ENCODE data around the gene CTNND2. TPM values are rescaled to one million over a fixed set of nuclear protein-coding genes. Genes with fewer than 3 reads are reported as not detected.

Gene CTNND2
- total RNA-seq, 1 experiment from 2014 or later = not detected

- Histone ChIP-seq H3K27ac (no peak overlapping the region), H3K4me3 (no peak overlapping the region), H3K9me3 (replicated peaks) (no peaks in the 10 kb centered on the region), H3K36me3 (no peaks in the 10 kb centered on the region), H3K27me3 (replicated peaks) (no peaks in the 10 kb centered on the region; the same call in 1 of the 2 replicates), H3K4me1 (replicated peaks) (no peaks in the 10 kb centered on the region)
- no peak for DNase-seq (ENCODE audit: low read depth in 1 of 2, low spot score in 2 of 2)
These were observed 111.6 kb downstream of the CTNND2 start for GRCh38 chr5:11792621-11793020.

DNA sequence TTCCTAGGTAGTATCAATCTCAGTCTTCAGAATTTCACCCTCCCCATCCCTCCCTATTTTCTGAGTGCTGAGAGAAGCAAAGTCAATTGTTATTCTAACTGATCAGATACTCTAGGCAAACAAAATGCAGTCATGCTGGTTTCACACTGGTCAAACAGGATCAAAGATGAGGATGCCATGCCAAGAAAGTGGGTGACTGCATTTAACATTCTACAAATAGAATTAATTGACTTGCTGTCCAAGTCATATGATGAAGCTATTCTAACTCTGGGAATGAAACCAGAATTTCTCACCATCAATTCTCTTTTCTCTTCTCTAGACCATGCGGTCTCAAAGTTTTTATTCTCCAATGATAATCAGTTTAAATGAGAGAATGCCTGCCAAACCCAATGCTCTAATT is 112.5 kb downstream of the CTNND2 start:
- Histone ChIP-seq H3K9me3 (replicated peaks) (no peaks in the 10 kb centered on the region), H3K27ac (no peak overlapping the region), H3K27me3 (replicated peaks) (no peaks in the 10 kb centered on the region; the same call in 1 of the 2 replicates), H3K36me3 (no peaks in the 10 kb centered on the region), H3K4me1 (replicated peaks) (no peaks in the 10 kb centered on the region), H3K4me3 (no peak overlapping the region)
- DNase-seq (ENCODE audit: low read depth in 1 of 2, low spot score in 2 of 2) = no peak

GRCh38 chr5:11790201-11790600 is 114.0 kb downstream of the CTNND2 start:
- H3K4me1 ChIP-seq (replicated peaks) = no peaks in the 10 kb centered on the region
- H3K9me3 ChIP-seq (replicated peaks) = no peaks in the 10 kb centered on the region
- H3K36me3 ChIP-seq = no peaks in the 10 kb centered on the region
- H3K4me3 ChIP-seq = no peak overlapping the region
- H3K27ac ChIP-seq = no peak overlapping the region
- no peaks in the 10 kb centered on the region; the same call in 1 of the 2 replicates for H3K27me3 ChIP-seq (replicated peaks)
- no peak for DNase-seq (ENCODE audit: low read depth in 1 of 2, low spot score in 2 of 2)

DNA sequence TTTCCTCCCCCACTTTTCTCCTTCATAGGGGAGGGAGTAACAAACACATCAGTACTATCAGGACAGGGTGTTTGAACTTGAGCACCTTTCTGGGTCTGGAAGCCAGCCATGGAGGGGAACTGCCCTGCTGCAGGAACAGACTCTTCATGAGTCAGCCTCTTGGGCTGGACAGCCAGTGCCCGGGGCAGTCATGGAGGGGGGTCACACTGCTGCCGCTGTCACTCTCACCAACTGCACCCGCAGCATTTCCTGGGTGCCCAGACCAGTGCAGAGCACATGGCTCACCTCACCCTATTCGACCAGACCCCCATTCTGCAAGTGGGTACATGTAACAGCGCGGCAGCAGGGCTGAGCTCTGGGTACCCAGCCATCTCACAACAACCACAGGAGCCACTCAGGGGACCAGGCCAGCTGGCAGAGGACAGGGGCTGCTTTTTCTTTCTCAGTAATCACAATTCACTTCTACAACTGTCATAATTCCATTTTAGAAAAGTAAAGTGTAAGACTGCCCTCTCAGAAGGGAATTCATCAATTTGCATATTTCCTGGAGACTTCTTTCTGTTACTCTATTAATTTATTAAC is 118.4 kb downstream of the CTNND2 start:
- Histone ChIP-seq H3K36me3 (no peaks in the 10 kb centered on the region), H3K4me3 (no peak overlapping the region)
- no peak for DNase-seq (ENCODE audit: low read depth in 1 of 2, low spot score in 2 of 2)

GRCh38 chr5:11780641-11781345 is 123.5 kb downstream of the CTNND2 start:
- no peaks in the 10 kb centered on the region for H3K36me3 ChIP-seq
- H3K27me3 ChIP-seq (replicated peaks) = no peaks in the 10 kb centered on the region
- H3K9me3 ChIP-seq (replicated peaks) = no peaks in the 10 kb centered on the region
- DNase-seq (ENCODE audit: low read depth in 1 of 2, low spot score in 2 of 2) = no peak
- H3K27ac ChIP-seq = no peak overlapping the region
- no peak overlapping the region for H3K4me3 ChIP-seq
- no peaks in the 10 kb centered on the region for H3K4me1 ChIP-seq (replicated peaks)

More for the DNA sequence above, 118.4 kb downstream of the CTNND2 start:
- Histone ChIP-seq H3K4me1 (replicated peaks) (no peaks in the 10 kb centered on the region), H3K27me3 (replicated peaks) (no peaks in the 10 kb centered on the region), H3K27ac (no peak overlapping the region), H3K9me3 (replicated peaks) (no peaks in the 10 kb centered on the region)

DNA sequence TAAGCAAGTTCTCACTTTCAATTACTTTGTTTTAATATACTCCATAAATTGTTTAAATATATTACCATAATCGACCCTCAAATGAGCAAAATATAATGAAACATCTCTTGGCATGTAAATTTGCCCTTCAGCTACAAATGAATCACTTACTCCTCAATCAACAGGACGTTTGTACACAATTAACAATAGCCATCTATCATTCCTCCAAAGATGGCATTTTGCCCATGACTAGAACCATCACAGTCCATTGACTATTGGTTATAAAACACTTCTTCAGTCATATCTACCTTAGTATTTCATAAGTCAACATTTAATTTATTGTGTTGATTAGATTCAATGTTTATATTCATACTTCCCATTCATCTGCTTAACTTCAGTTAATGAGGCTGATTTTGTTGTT is 127.2 kb downstream of the CTNND2 start:
- H3K27me3 ChIP-seq (replicated peaks) = no peaks in the 10 kb centered on the region
- no peaks in the 10 kb centered on the region for H3K36me3 ChIP-seq
- H3K9me3 ChIP-seq (replicated peaks) = no peaks in the 10 kb centered on the region
- H3K4me3 ChIP-seq = no peak overlapping the region
- no peaks in the 10 kb centered on the region for H3K4me1 ChIP-seq (replicated peaks)
- H3K27ac ChIP-seq = no peak overlapping the region
- no peak for DNase-seq (ENCODE audit: low read depth in 1 of 2, low spot score in 2 of 2)

- no peak overlapping the region for H3K27ac ChIP-seq
- DNase-seq (ENCODE audit: low read depth in 1 of 2, low spot score in 2 of 2) = no peak
- no peaks in the 10 kb centered on the region for H3K36me3 ChIP-seq
- H3K27me3 ChIP-seq (replicated peaks) = no peaks in the 10 kb centered on the region
- H3K4me1 ChIP-seq (replicated peaks) = no peaks in the 10 kb centered on the region
- H3K9me3 ChIP-seq (replicated peaks) = no peaks in the 10 kb centered on the region
- no peak overlapping the region for H3K4me3 ChIP-seq
These were observed 133.9 kb downstream of the CTNND2 start for GRCh38 chr5:11770310-11770709.

DNA sequence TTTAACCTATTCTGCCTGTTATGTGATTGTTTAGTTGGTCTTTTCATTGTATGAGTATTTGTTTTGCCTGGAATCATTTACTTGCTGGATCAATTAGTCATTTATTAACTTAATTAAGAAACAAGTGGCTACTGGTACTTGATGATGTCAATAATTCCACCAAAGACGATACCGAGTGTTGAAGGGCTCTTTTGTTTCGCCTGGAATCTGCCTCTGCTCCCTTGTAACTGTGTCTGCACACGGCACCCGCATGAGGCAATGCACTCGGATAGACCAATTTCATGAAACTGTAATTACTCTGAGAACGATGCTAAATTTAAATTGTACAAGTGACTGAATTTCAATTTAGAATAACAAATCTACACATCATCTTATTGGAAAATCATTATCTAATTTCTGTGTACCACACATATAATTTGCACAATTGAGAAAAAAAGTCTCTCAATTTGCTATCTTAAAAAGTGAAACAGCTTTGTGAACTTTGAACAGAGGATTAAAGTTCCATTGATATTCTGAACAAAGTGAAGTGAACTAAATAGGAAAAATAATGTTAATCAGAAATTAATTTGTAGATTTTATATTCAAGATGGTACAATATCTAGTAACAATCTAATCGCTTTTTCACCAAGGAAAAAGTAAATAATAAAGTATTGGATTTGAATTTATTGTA is 143.2 kb downstream of the CTNND2 start:
- Histone ChIP-seq H3K27me3 (replicated peaks) (no peaks in the 10 kb centered on the region), H3K27ac (no peak overlapping the region), H3K36me3 (no peaks in the 10 kb centered on the region), H3K4me1 (replicated peaks) (no peaks in the 10 kb centered on the region), H3K9me3 (replicated peaks) (no peaks in the 10 kb centered on the region), H3K4me3 (no peak overlapping the region)
- DNase-seq (ENCODE audit: low read depth in 1 of 2, low spot score in 2 of 2) = no peak

DNA sequence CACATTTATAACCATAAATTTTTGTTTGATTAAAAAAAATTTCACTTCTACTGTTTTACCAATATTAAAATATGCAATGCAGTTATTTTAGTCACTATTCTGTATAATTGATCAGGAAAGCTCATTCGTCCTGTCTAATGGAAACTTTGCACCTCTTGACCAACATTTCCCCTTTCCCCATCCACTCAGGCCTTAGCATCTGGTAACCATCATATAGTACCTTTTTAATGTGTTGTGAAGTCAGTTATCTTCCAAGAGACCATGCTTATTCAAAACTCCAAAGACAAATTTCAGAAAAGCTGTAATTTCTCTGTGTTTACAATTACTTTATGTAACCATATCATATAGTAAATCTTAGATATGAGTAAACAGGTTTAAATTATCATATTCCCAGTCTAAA is 145.9 kb downstream of the CTNND2 start:
- Histone ChIP-seq H3K4me1 (replicated peaks) (no peaks in the 10 kb centered on the region), H3K4me3 (no peak overlapping the region), H3K27ac (no peak overlapping the region), H3K36me3 (no peaks in the 10 kb centered on the region), H3K9me3 (replicated peaks) (no peaks in the 10 kb centered on the region), H3K27me3 (replicated peaks) (no peaks in the 10 kb centered on the region)
- DNase-seq (ENCODE audit: low read depth in 1 of 2, low spot score in 2 of 2) = no peak

DNA sequence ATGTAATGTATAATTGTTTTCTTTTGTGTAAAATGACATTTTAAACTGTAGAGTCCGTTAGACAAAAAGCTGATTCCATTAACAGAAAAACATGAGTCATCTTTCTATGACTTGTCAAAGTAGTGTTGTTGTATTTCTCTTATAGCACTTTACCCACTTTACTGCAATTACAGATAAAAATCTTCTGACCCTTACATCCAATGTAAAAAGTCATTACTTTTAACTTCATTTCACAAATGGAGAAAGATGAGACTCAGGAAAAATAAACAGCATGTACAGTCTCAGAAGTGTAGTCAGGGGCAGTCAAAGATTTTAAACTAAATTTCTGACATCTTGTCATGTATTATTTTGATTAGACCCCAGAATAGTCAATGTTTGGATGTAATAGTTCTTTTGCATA is 146.6 kb downstream of the CTNND2 start:
- no peak overlapping the region for H3K4me3 ChIP-seq

DNA sequence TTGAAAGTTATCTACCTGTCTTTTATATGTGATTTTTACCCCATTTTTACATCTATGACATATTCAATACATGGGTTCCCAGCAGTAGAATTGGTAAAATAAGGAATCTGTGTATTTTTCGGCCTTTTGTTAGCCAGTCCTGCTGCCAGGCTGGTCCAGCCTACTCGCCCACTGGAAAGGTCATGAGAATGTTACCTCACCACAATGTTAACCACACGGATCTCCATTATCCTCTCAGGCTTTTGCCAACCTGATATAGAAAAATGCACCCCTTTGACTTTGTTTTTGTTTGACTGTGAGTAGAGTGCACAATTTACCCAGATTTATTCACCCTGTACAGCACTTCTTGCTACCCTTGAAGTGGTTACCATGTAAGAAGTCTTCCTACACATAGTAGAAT is 167.2 kb downstream of the CTNND2 start:
- no peaks in the 10 kb centered on the region for H3K4me1 ChIP-seq (replicated peaks)
- no peak for DNase-seq (ENCODE audit: low read depth in 1 of 2, low spot score in 2 of 2)
- no peaks in the 10 kb centered on the region for H3K9me3 ChIP-seq (replicated peaks)
- no peaks in the 10 kb centered on the region for H3K27me3 ChIP-seq (replicated peaks)
- H3K4me3 ChIP-seq = no peak overlapping the region
- no peak overlapping the region for H3K27ac ChIP-seq
- H3K36me3 ChIP-seq = no peaks in the 10 kb centered on the region

More for the DNA sequence above, 146.6 kb downstream of the CTNND2 start:
- no peaks in the 10 kb centered on the region for H3K36me3 ChIP-seq
- no peak for DNase-seq (ENCODE audit: low read depth in 1 of 2, low spot score in 2 of 2)
- H3K27me3 ChIP-seq (replicated peaks) = no peaks in the 10 kb centered on the region
- H3K4me1 ChIP-seq (replicated peaks) = no peaks in the 10 kb centered on the region
- no peak overlapping the region for H3K27ac ChIP-seq
- no peaks in the 10 kb centered on the region for H3K9me3 ChIP-seq (replicated peaks)

DNA sequence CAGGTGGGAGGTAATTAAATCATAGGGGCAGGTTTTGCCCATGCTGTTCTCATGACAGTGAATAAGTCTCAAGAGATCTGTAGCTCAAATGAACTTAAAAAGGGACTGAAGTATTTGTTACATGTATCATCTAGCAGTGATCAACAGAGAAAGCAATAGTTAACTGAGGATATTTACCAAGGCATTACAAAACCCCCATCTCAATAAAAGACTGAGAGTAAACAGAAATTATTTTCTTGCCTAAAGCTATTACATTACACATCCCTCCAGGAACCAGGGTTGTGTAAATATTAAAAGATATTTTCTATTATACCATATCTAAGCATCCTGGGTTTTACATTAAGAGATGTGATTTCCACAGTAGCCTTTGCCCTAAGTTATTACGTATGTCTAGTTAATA is 169.9 kb downstream of the CTNND2 start:
- Histone ChIP-seq H3K4me3 (no peak overlapping the region), H3K36me3 (no peaks in the 10 kb centered on the region)
- no peak for DNase-seq (ENCODE audit: low read depth in 1 of 2, low spot score in 2 of 2)

DNA sequence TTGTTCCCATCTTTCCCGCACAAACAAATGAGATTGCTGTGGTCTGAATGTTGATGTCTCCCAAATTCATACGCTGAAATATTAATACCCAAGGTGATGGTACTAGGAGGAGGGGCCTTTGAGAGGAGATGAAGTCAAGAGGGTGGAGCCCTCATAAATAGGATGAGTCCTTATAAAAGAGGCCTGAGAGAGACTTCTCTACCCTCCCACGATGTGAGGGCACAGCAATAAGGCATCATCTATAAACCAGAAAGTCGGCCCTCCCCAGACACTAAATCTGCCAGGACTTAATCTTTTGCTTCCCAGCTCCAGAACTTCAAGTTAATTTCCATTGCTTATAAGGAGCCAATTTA is 170.4 kb downstream of the CTNND2 start:
- H3K4me1 ChIP-seq (replicated peaks) = no peaks in the 10 kb centered on the region
- H3K27me3 ChIP-seq (replicated peaks) = no peaks in the 10 kb centered on the region
- H3K36me3 ChIP-seq = no peaks in the 10 kb centered on the region
- DNase-seq (ENCODE audit: low read depth in 1 of 2, low spot score in 2 of 2) = no peak
- H3K9me3 ChIP-seq (replicated peaks) = no peaks in the 10 kb centered on the region
- no peak overlapping the region for H3K27ac ChIP-seq
- no peak overlapping the region for H3K4me3 ChIP-seq

More for the DNA sequence above, 169.9 kb downstream of the CTNND2 start:
- no peaks in the 10 kb centered on the region for H3K27me3 ChIP-seq (replicated peaks)
- no peaks in the 10 kb centered on the region for H3K4me1 ChIP-seq (replicated peaks)
- H3K9me3 ChIP-seq (replicated peaks) = no peaks in the 10 kb centered on the region
- H3K27ac ChIP-seq = no peak overlapping the region

DNA sequence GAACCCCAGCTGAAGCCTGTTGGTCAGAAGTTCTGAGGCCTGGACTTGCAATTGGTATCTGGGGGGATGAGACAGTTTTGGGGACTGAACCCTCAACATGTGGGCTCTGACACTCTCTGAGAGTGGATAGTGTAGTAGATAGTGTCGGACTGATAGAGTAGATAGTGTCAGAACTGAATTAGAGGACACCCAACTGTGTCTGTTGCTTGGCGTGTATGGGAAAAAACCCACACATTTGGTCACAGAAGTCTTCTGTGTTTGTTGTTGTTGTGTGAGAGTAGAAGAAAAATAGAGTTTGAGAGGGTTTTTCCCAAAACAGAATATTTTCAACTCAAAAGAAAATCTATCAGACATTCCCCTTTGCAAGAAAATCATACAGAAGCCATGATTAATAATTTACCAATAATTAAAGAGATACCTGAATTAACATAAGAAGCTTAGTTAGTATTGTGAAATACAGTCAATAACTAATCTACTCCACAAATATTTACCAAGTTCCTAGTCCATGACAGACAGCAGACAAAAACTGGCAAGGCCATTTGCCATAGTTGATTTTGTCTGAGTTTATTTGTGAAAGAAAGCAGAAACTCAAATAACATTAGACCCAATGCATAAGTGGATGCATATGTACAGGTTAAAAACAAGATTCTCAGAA is 170.9 kb downstream of the CTNND2 start:
- Histone ChIP-seq H3K36me3 (no peaks in the 10 kb centered on the region), H3K27ac (no peak overlapping the region), H3K4me3 (no peak overlapping the region), H3K9me3 (replicated peaks) (no peaks in the 10 kb centered on the region), H3K27me3 (replicated peaks) (no peaks in the 10 kb centered on the region), H3K4me1 (replicated peaks) (no peaks in the 10 kb centered on the region)
- no peak for DNase-seq (ENCODE audit: low read depth in 1 of 2, low spot score in 2 of 2)

Data from SJSA1 (cell line).